Suprapubic skin (tissue), 4 donors: ENCODE measurements around the gene CETN1.

Experiments used
- CTCF ChIP-seq, 2 donors: fragments of 200-600 bp in 1 of 2; fragments of 450-650 bp in 1 of 2; sonication (generic) in 1 of 2; IDR thresholded peaks; one replicate each; pipeline ENCODE4 v1.5.1; 2016 to 2019; ENCODE audit warnings: antibody characterized with exemption in 2 of 2, mild to moderate bottlenecking in 1 of 2, moderate library complexity in 1 of 2
- POLR2A ChIP-seq, 2 donors: fragments of 450-650 bp; IDR thresholded peaks; one replicate each; pipeline ENCODE4 v1.6.1; 2017; ENCODE audit warnings: antibody characterized with exemption in 2 of 2, mild to moderate bottlenecking in 2 of 2, moderate library complexity in 2 of 2
- POLR2AphosphoS5 ChIP-seq, 3 donors: sonication (generic); formaldehyde crosslinking; IDR thresholded peaks; one replicate each; pipeline ENCODE4 v1.6.1; 2017; ENCODE audit warnings: antibody characterized with exemption in 3 of 3

- no peak for TF ChIP-seq CTCF (IDR thresholded peaks at IDR 0.05)
- no peak for TF ChIP-seq POLR2A (IDR thresholded peaks at IDR 0.05)
- TF ChIP-seq POLR2AphosphoS5 (IDR thresholded peaks at IDR 0.05): no peak
Observed at GRCh38 chr18:629269-630150, 49.3 kb downstream of the CETN1 start.
